Measurements from ENCODE around the gene DIP2C. TPM values are rescaled to one million over a fixed set of nuclear protein-coding genes. Genes with fewer than 3 reads are reported as not detected.

DIP2C gene
- total RNA-seq, 1 experiment from 2014 or later: 11.0 TPM

GRCh38 chr10:567869-568268, 121.6 kb downstream of the DIP2C start:
- H3K4me3 Mint-ChIP-seq (ENCODE audit: low read depth, unreplicated experiment): no peak overlapping the region
- CTCF ChIA-PET: interaction anchor here (1.2 kb wide), 1 partner anchor 21 kb away, joined by 4 read pairs; no protein-coding TSS in a partner anchor
- intact Hi-C loops (cut with micrococcal nuclease; ENCODE audit: unreplicated experiment): no loop called here
- H3K36me3 Mint-ChIP-seq (ENCODE audit: insufficient read depth, unreplicated experiment): no peaks in the 10 kb centered on the region
- no peak for DNase-seq
- BruUV-seq (replicated peaks): no TSS peak
- H3K9me3 Mint-ChIP-seq (ENCODE audit: low read depth, unreplicated experiment): peaks cover 11% of the 10 kb centered on the region
- TF ChIP-seq, protein P1, sequence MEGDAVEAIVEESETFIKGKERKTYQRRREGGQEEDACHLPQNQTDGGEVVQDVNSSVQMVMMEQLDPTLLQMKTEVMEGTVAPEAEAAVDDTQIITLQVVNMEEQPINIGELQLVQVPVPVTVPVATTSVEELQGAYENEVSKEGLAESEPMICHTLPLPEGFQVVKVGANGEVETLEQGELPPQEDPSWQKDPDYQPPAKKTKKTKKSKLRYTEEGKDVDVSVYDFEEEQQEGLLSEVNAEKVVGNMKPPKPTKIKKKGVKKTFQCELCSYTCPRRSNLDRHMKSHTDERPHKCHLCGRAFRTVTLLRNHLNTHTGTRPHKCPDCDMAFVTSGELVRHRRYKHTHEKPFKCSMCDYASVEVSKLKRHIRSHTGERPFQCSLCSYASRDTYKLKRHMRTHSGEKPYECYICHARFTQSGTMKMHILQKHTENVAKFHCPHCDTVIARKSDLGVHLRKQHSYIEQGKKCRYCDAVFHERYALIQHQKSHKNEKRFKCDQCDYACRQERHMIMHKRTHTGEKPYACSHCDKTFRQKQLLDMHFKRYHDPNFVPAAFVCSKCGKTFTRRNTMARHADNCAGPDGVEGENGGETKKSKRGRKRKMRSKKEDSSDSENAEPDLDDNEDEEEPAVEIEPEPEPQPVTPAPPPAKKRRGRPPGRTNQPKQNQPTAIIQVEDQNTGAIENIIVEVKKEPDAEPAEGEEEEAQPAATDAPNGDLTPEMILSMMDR (IDR thresholded peaks at IDR 0.05; ENCODE audit: unreplicated experiment): no peak
- no peak overlapping the region for H3K27ac Mint-ChIP-seq (ENCODE audit: unreplicated experiment)
- no peaks in the 10 kb centered on the region for H3K4me1 Mint-ChIP-seq (ENCODE audit: low read depth, unreplicated experiment)
- H3K27me3 Mint-ChIP-seq (ENCODE audit: unreplicated experiment): no peaks in the 10 kb centered on the region

GRCh38 chr10:566241-566885, 123.1 kb downstream of the DIP2C start:
- TF ChIP-seq, protein P1 (IDR thresholded peaks at IDR 0.05; ENCODE audit: unreplicated experiment): no peak
- no peak overlapping the region for H3K4me3 Mint-ChIP-seq (ENCODE audit: low read depth, unreplicated experiment)

DNA sequence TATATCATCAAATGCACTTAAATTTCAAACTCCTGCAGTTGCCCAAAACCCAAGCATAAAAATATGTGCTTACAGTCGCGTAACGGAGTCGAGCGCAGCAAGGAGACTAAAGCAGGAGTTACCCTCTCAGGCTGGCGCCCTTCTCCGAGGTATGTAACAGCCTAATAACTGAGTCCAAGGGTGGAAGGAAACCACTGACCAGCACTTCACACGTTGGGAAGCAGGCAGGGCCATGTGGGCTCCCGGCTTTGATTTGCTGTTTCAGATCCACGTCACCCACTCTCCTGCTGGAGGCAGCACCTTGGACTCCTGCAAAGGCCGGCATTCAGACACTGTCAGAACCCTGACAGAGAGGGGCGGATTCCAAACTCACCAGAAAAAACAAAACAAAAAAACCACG, 123.8 kb downstream of the DIP2C start:
- Mint-ChIP-seq H3K27me3 (ENCODE audit: unreplicated experiment) (no peaks in the 10 kb centered on the region), H3K36me3 (ENCODE audit: insufficient read depth, unreplicated experiment) (no peaks in the 10 kb centered on the region), H3K4me3 (ENCODE audit: low read depth, unreplicated experiment) (no peak overlapping the region), H3K27ac (ENCODE audit: unreplicated experiment) (no peak overlapping the region), H3K9me3 (ENCODE audit: low read depth, unreplicated experiment) (peaks cover 11% of the 10 kb centered on the region), H3K4me1 (ENCODE audit: low read depth, unreplicated experiment) (peaks cover 15% of the 10 kb centered on the region)
- DNase-seq: no peak
- intact Hi-C loops (cut with micrococcal nuclease; ENCODE audit: unreplicated experiment): no loop called here
- CTCF ChIA-PET: no interaction called here
- no TSS peak for BruUV-seq (replicated peaks)
- TF ChIP-seq, protein P1 (IDR thresholded peaks at IDR 0.05; ENCODE audit: unreplicated experiment): no peak

More at GRCh38 chr10:566241-566885, 123.1 kb downstream of the DIP2C start:
- Mint-ChIP-seq H3K27me3 (ENCODE audit: unreplicated experiment) (no peaks in the 10 kb centered on the region), H3K4me1 (ENCODE audit: low read depth, unreplicated experiment) (peaks cover 8% of the 10 kb centered on the region), H3K9me3 (ENCODE audit: low read depth, unreplicated experiment) (peaks cover 11% of the 10 kb centered on the region), H3K36me3 (ENCODE audit: insufficient read depth, unreplicated experiment) (no peaks in the 10 kb centered on the region), H3K27ac (ENCODE audit: unreplicated experiment) (no peak overlapping the region)
- BruUV-seq (replicated peaks): no TSS peak
- CTCF ChIA-PET: no interaction called here
- intact Hi-C loops (cut with micrococcal nuclease; ENCODE audit: unreplicated experiment): no loop called here
- DNase-seq: no peak

DNA sequence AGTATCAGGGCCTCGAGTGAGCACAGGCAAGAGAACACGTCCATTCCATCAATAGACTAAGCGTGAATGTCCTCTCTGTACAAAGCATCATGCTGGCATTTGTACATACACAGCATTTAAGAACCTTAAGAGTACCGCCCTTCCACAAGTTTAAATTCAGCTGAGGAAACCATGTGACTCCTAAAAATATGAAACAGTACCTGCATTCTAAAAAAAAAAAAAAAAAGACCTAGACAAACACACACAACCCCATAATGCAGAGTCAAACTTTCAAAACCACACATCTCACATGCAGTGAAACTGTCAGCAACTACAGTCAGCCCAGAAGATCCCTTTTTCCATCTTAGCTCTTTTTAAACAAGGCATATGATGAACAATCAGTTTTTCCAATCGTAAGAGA, 124.3 kb downstream of the DIP2C start:
- peaks cover 8% of the 10 kb centered on the region for H3K9me3 Mint-ChIP-seq (ENCODE audit: low read depth, unreplicated experiment)

More for the DNA sequence above, 124.3 kb downstream of the DIP2C start:
- Mint-ChIP-seq H3K4me1 (ENCODE audit: low read depth, unreplicated experiment) (peaks cover 20% of the 10 kb centered on the region), H3K27ac (ENCODE audit: unreplicated experiment) (no peak overlapping the region), H3K36me3 (ENCODE audit: insufficient read depth, unreplicated experiment) (no peaks in the 10 kb centered on the region), H3K27me3 (ENCODE audit: unreplicated experiment) (no peaks in the 10 kb centered on the region), H3K4me3 (ENCODE audit: low read depth, unreplicated experiment) (no peak overlapping the region)
- CTCF ChIA-PET: no interaction called here
- intact Hi-C loops (cut with micrococcal nuclease; ENCODE audit: unreplicated experiment): no loop called here
- TF ChIP-seq, protein P1 (IDR thresholded peaks at IDR 0.05; ENCODE audit: unreplicated experiment): no peak
- DNase-seq: no peak
- no TSS peak for BruUV-seq (replicated peaks)

Measured in Calu3 (cell line).